B cell (primary cell): ENCODE results near the gene SIX1.

ENCODE experiments used
- EZH2 ChIP-seq: IDR thresholded peaks from 2 replicates; pipeline ENCODE4 v1.6.1; 2012; ENCODE audit warnings: borderline replicate concordance, low read depth, mild to moderate bottlenecking, moderate library complexity, low read length; ENCODE audit not compliant: insufficient read depth, poor library complexity, severe bottlenecking
- TF ChIP-seq, protein P1 (sequence below): fragments of 200-600 bp; IDR thresholded peaks from one replicate; pipeline ENCODE4 v1.8.0; 2022; ENCODE audit warnings: antibody characterized with exemption, mild to moderate bottlenecking

DNA sequence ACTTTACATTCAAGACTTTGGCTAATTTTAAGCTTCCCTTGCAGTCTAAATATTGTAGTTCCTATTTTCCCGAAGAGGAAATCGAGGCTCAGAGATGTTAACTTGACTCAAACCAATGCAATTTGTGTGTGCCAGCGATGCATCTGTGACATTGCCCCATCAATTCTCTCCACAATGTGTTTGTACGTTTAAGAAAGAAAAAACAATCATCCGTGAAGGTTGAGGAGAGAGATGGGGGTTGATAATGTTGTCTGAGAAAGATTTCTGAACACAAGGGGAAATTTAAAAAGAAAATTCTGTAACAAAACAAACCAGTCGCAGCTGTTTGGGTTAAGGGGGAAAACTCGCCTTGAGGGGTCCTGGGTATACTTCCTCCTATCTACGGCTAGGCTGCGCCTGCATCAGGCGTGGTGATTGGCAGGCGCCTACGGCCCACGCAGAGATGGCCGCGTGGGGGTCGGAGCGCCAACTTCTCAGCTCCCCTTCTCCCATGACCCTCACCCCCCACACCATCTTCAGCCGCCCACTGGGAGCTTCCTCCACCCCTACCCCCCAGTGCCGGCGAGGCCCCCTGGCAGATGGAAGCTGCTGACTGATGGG is 12.3 kb downstream of the SIX1 start:
- TF ChIP-seq, protein P1, sequence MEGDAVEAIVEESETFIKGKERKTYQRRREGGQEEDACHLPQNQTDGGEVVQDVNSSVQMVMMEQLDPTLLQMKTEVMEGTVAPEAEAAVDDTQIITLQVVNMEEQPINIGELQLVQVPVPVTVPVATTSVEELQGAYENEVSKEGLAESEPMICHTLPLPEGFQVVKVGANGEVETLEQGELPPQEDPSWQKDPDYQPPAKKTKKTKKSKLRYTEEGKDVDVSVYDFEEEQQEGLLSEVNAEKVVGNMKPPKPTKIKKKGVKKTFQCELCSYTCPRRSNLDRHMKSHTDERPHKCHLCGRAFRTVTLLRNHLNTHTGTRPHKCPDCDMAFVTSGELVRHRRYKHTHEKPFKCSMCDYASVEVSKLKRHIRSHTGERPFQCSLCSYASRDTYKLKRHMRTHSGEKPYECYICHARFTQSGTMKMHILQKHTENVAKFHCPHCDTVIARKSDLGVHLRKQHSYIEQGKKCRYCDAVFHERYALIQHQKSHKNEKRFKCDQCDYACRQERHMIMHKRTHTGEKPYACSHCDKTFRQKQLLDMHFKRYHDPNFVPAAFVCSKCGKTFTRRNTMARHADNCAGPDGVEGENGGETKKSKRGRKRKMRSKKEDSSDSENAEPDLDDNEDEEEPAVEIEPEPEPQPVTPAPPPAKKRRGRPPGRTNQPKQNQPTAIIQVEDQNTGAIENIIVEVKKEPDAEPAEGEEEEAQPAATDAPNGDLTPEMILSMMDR, result no peak
- no peak for TF ChIP-seq EZH2
